K562 (cell line): ENCODE data around the gene OR10P1. TPM values are rescaled to one million over a fixed set of nuclear protein-coding genes. Genes with fewer than 3 reads are reported as not detected.

ENCODE experiments used
- ATAC-seq: fragments of 200-7000 bp; cut with Tn5 transposase; 3 replicates; pipeline ENCODE4 v1.9.1; 2020; ENCODE audit warnings: moderate library complexity
- BruUV-seq: library from RNA; stranded (reverse); fragments of 400-500 nt; replicated peaks from 2 replicates; lab custom pipeline; 2021; lab: Mats Ljungman, UMichigan
- CTCF ChIA-PET: fragments of 300-600 bp; formaldehyde crosslinking; extraction: SDS; loops from one replicate; lab custom pipeline; 2021; ENCODE audit warnings: low intra/inter-chr PET ratio; lab: Yijun Ruan, JAX
- POLR2A ChIA-PET: fragments of 300-600, 350-650 bp; sonication (Branson Sonifier 250); formaldehyde crosslinking; extraction: SDS; loops from one replicate; lab custom pipeline; 2021; ENCODE audit warnings: antibody characterized with exemption, inconsistent platforms; lab: Yijun Ruan, JAX
- DNase-seq, 4 experiments: peaks; one replicate each; pipeline versions ENCODE4 v3.0.0 to v3.0.0-alpha.2; 2011 to 2018; ENCODE audit warnings: low spot score in 3 of 4, mixed read lengths in 3 of 4; ENCODE audit errors: extremely low read depth in 1 of 4
- FAIRE-seq: peaks from 2 replicates; lab custom pipeline; 2011; peaks lifted over from hg19 to GRCh38; lab: Jason Lieb, UNC
- H2AFZ ChIP-seq: 2 replicates; pipeline ENCODE4 v1.6.0; 2011; ENCODE audit warnings: low read depth, low read length, control low read depth, inconsistent platforms
- H3K27ac ChIP-seq: fragments of 200-600 bp; 3 replicates; pipeline ENCODE4 v1.8.0; 2011; ENCODE audit warnings: low read depth, mild to moderate bottlenecking, control low read depth, inconsistent platforms, low read length, moderate library complexity, mixed read lengths; ENCODE audit errors: extremely low read depth
- H3K27me3 ChIP-seq, 2 experiments: fragments of 300-600 bp in 1 of 2; 2 replicates in 1 of 2; 3 replicates in 1 of 2; pipeline versions ENCODE4 v1.6.0 to v1.8.0; 2011; ENCODE audit warnings: inconsistent platforms in 2 of 2, low read length in 2 of 2, mild to moderate bottlenecking in 1 of 2, mixed read lengths in 1 of 2, moderate library complexity in 1 of 2; ENCODE audit not compliant: control insufficient read depth in 2 of 2, insufficient read depth in 2 of 2
- H3K36me3 ChIP-seq: fragments of 300-600 bp; 3 replicates; pipeline ENCODE4 v1.8.0; 2011; ENCODE audit warnings: mild to moderate bottlenecking, low read length, inconsistent platforms; ENCODE audit not compliant: control insufficient read depth, insufficient read depth
- H3K4me1 ChIP-seq, 2 experiments: fragments of 200-600 bp in 1 of 2; replicated peaks in 1 of 2; 2 replicates in 1 of 2; 3 replicates in 1 of 2; pipeline versions ENCODE4 v1.5.1 to v1.8.0; 2011; ENCODE audit warnings: inconsistent platforms in 2 of 2, low read length in 2 of 2, mild to moderate bottlenecking in 1 of 2, mixed read lengths in 1 of 2, moderate library complexity in 1 of 2; ENCODE audit not compliant: control insufficient read depth in 2 of 2, insufficient read depth in 2 of 2
- H3K4me2 ChIP-seq: 2 replicates; pipeline ENCODE4 v1.6.1; 2011; ENCODE audit warnings: low read length, control low read depth, inconsistent platforms, mixed read lengths; ENCODE audit not compliant: insufficient read depth
- H3K4me3 ChIP-seq: fragments of 200-600 bp; sonication (generic), shearing (Covaris generic); 2 replicates; pipeline ENCODE4 v1.5.1; 2016; ENCODE audit warnings: control low read depth, inconsistent platforms
- H3K79me2 ChIP-seq: fragments of 200-600 bp; 3 replicates; pipeline ENCODE4 v1.8.0; 2011; ENCODE audit warnings: low read length, inconsistent platforms; ENCODE audit not compliant: control insufficient read depth, insufficient read depth
- H3K9ac ChIP-seq, 2 experiments: 2 replicates each; pipeline versions ENCODE4 v1.6.0 to v1.6.1; 2011; ENCODE audit warnings: low read depth in 2 of 2, low read length in 2 of 2, control low read depth in 1 of 2, inconsistent platforms in 1 of 2, mild to moderate bottlenecking in 1 of 2, mixed read lengths in 1 of 2; ENCODE audit not compliant: insufficient read depth in 1 of 2
- H3K9me1 ChIP-seq: one replicate; pipeline ENCODE4 v1.6.0; 2011; ENCODE audit warnings: inconsistent platforms, mild to moderate bottlenecking, low read length, moderate library complexity; ENCODE audit not compliant: control insufficient read depth, insufficient read depth
- H3K9me3 ChIP-seq: replicated peaks from 2 replicates; pipeline ENCODE4 v1.5.1; 2011; ENCODE audit warnings: low read depth, low read length, inconsistent platforms; ENCODE audit not compliant: control insufficient read depth, insufficient read depth
- H4K20me1 ChIP-seq: replicated peaks from 2 replicates; pipeline ENCODE4 v1.6.1; 2011; ENCODE audit warnings: low read length, inconsistent platforms, mixed read lengths; ENCODE audit not compliant: control insufficient read depth, insufficient read depth
- HDAC1 ChIP-seq, 2 experiments: fragments of 450-650 bp; IDR thresholded peaks; 2 replicates each; pipeline ENCODE4 v1.6.1; 2016 to 2017; ENCODE audit warnings: inconsistent platforms in 1 of 2, mild to moderate bottlenecking in 1 of 2, moderate library complexity in 1 of 2
- HOXB6 ChIP-seq: fragments of 250-450 bp; sonication (Bioruptor Pico); IDR thresholded peaks from 2 replicates; pipeline ENCODE4 v1.5.1; 2022; ENCODE audit warnings: mild to moderate bottlenecking, borderline replicate concordance
- KAT7 ChIP-seq: sonication (generic); formaldehyde crosslinking; IDR thresholded peaks from 2 replicates; pipeline ENCODE4 v1.8.0; 2022; ENCODE audit warnings: missing genetic modification reagents, mild to moderate bottlenecking, borderline replicate concordance
- PHF21A ChIP-seq: fragments of 450-650 bp; IDR thresholded peaks from 2 replicates; pipeline ENCODE4 v1.6.1; 2017; ENCODE audit warnings: low read depth, borderline replicate concordance
- POLR2B ChIP-seq: fragments of 450-650 bp; IDR thresholded peaks from 2 replicates; pipeline ENCODE4 v1.6.1; 2018; ENCODE audit warnings: low read depth; ENCODE audit not compliant: partially characterized antibody
- TFAM ChIP-seq: fragments of 250-450 bp; sonication (Bioruptor Pico); conservative IDR thresholded peaks from 2 replicates; pipeline ENCODE4 v1.5.0; 2021; ENCODE audit warnings: mild to moderate bottlenecking, moderate library complexity
- XRCC5 ChIP-seq: fragments of 200-400 bp; formaldehyde crosslinking; IDR thresholded peaks from 2 replicates; pipeline ENCODE4 v1.6.1; 2017; ENCODE audit warnings: low read depth, mild to moderate bottlenecking, low read length
- ZBTB1 ChIP-seq: sonication (generic); formaldehyde crosslinking; IDR thresholded peaks from 2 replicates; pipeline ENCODE4 v1.8.1; 2023; ENCODE audit warnings: missing genetic modification reagents, low read depth, mild to moderate bottlenecking, borderline replicate concordance
- in situ Hi-C: fragments of 300-500 bp; cut with MboI; formaldehyde crosslinking; loops from 4 replicates; pipeline ENCODE4 v1.15.0; 2018; ENCODE audit warnings: inconsistent platforms, mixed read lengths
- intact Hi-C: fragments of 100-400 bp; cut with micrococcal nuclease; formaldehyde crosslinking; loops from 2 replicates; pipeline ENCODE4 v1.14.2; 2022
- polyA plus RNA-seq, 8 experiments: library from polyadenylated mRNA; depleted of rRNA in 4 of 8; stranded (reverse) in 5 of 8; unstranded in 3 of 8; fragments of >200 nt; fragmentation: Nextera tagmentation in 2 of 8; fragmentation: Illumina TruSeq in 1 of 8; extraction: Ambion mirVana in 2 of 8; extraction: Trizol in 1 of 8; gene quantifications; 2 replicates each; pipeline versions ENCODE4 v1.2.1 to v1.2.3, GENCODE V29; 2011 to 2014; ENCODE audit warnings: inconsistent platforms in 1 of 8, missing spikeins in 1 of 8
- total RNA-seq, 7 experiments: library from RNA; depleted of rRNA in 6 of 7; stranded (reverse); fragments of >200 nt in 6 of 7; fragmentation: Illumina TruSeq in 2 of 7; extraction: Trizol in 2 of 7; gene quantifications; 2 replicates each; pipeline versions ENCODE4 v1.2.1 to v1.2.3, GENCODE V29; 2011 to 2021; ENCODE audit warnings: low replicate concordance in 1 of 7
- TF ChIP-seq, protein P1 (sequence below): fragments of 450-650 bp; IDR thresholded peaks from 2 replicates; pipeline ENCODE4 v1.6.1; 2018; ENCODE audit not compliant: partially characterized antibody
- TF ChIP-seq, protein P2 (sequence below): fragments of 450-650 bp; formaldehyde crosslinking; IDR thresholded peaks from 2 replicates; pipeline ENCODE4 v1.4.0; 2020; ENCODE audit warnings: mild to moderate bottlenecking, moderate library complexity
- TF ChIP-seq, protein P3 (sequence below): fragments of 450-650 bp; IDR thresholded peaks from 2 replicates; pipeline ENCODE4 v1.6.1; 2018; ENCODE audit warnings: mild to moderate bottlenecking, low read depth; ENCODE audit not compliant: partially characterized antibody

Gene OR10P1
- total and polyA plus RNA-seq, 9 of the 15 experiments (the other 6 are each of a cell fraction or from before 2014, with no cell fraction given): not detected

GRCh38 chr12:55624056-55624455, 12.6 kb upstream of the OR10P1 start:
- CTCF ChIA-PET: no interaction called here
- H3K4me2 ChIP-seq: no peak overlapping the region
- H3K9me3 ChIP-seq: no peaks in the 10 kb centered on the region

More at GRCh38 chr12:55624056-55624455, 12.6 kb upstream of the OR10P1 start:
- ATAC-seq (no peak), DNase-seq (no peak), FAIRE-seq (no peak)
- Histone ChIP-seq H2AFZ (no peak overlapping the region), H3K9ac (no peak overlapping the region), H3K4me3 (no peak overlapping the region), H4K20me1 (no peaks in the 10 kb centered on the region; the same call in 1 of the 2 replicates), H3K27me3 (0 out of 5 replicates have a peak, but pooled peaks cover 0 to 8% of the 10 kb centered on the region in 2 experiments), H3K36me3 (no peaks in the 10 kb centered on the region), H3K27ac (no peak overlapping the region), H3K4me1 (no peaks in the 10 kb centered on the region), H3K9me1 (no peaks in the 10 kb centered on the region), H3K79me2 (no peaks in the 10 kb centered on the region)
- intact Hi-C loops: no loop called here
- no TSS peak for BruUV-seq
- POLR2A ChIA-PET: no interaction called here
- in situ Hi-C loops: no loop called here
- TF ChIP-seq, protein P1, sequence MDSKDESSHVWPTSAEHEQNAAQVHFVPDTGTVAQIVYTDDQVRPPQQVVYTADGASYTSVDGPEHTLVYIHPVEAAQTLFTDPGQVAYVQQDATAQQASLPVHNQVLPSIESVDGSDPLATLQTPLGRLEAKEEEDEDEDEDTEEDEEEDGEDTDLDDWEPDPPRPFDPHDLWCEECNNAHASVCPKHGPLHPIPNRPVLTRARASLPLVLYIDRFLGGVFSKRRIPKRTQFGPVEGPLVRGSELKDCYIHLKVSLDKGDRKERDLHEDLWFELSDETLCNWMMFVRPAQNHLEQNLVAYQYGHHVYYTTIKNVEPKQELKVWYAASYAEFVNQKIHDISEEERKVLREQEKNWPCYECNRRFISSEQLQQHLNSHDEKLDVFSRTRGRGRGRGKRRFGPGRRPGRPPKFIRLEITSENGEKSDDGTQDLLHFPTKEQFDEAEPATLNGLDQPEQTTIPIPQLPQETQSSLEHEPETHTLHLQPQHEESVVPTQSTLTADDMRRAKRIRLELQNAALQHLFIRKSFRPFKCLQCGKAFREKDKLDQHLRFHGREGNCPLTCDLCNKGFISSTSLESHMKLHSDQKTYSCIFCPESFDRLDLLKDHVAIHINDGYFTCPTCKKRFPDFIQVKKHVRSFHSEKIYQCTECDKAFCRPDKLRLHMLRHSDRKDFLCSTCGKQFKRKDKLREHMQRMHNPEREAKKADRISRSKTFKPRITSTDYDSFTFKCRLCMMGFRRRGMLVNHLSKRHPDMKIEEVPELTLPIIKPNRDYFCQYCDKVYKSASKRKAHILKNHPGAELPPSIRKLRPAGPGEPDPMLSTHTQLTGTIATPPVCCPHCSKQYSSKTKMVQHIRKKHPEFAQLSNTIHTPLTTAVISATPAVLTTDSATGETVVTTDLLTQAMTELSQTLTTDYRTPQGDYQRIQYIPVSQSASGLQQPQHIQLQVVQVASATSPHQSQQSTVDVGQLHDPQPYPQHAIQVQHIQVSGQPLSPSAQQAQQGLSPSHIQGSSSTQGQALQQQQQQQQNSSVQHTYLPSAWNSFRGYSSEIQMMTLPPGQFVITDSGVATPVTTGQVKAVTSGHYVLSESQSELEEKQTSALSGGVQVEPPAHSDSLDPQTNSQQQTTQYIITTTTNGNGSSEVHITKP: no peak
- TF ChIP-seq PHF21A: no peak
- TF ChIP-seq HDAC1 (IDR thresholded peaks at IDR 0.05): no peak
- no peak for TF ChIP-seq HOXB6 (CRISPR knock-in tag)
- TF ChIP-seq, protein P2, sequence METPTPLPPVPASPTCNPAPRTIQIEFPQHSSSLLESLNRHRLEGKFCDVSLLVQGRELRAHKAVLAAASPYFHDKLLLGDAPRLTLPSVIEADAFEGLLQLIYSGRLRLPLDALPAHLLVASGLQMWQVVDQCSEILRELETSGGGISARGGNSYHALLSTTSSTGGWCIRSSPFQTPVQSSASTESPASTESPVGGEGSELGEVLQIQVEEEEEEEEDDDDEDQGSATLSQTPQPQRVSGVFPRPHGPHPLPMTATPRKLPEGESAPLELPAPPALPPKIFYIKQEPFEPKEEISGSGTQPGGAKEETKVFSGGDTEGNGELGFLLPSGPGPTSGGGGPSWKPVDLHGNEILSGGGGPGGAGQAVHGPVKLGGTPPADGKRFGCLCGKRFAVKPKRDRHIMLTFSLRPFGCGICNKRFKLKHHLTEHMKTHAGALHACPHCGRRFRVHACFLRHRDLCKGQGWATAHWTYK (CRISPR knock-in tag): no peak
- TF ChIP-seq TFAM: no peak
- no peak for TF ChIP-seq ZBTB1 (CRISPR knock-in tag)
- TF ChIP-seq POLR2B: no peak
- no peak for TF ChIP-seq XRCC5
- TF ChIP-seq, protein P3, sequence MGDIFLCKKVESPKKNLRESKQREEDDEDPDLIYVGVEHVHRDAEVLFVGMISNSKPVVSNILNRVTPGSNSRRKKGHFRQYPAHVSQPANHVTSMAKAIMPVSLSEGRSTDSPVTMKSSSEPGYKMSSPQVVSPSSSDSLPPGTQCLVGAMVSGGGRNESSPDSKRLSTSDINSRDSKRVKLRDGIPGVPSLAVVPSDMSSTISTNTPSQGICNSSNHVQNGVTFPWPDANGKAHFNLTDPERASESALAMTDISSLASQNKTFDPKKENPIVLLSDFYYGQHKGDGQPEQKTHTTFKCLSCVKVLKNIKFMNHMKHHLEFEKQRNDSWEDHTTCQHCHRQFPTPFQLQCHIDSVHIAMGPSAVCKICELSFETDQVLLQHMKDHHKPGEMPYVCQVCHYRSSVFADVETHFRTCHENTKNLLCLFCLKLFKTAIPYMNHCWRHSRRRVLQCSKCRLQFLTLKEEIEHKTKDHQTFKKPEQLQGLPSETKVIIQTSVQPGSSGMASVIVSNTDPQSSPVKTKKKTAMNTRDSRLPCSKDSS: no peak
- TF ChIP-seq KAT7: no peak
